CD4-positive, alpha-beta T cell treated with Interleukin-2 at 100 ng/mL for 4 hours (primary cell): ENCODE results near the gene TRDMT1.

Source experiments
- DNase-seq: peaks from one replicate; pipeline ENCODE4 v3.0.0-alpha.2; 2020; ENCODE audit warnings: low spot score

The TRDMT1 gene, protein sequence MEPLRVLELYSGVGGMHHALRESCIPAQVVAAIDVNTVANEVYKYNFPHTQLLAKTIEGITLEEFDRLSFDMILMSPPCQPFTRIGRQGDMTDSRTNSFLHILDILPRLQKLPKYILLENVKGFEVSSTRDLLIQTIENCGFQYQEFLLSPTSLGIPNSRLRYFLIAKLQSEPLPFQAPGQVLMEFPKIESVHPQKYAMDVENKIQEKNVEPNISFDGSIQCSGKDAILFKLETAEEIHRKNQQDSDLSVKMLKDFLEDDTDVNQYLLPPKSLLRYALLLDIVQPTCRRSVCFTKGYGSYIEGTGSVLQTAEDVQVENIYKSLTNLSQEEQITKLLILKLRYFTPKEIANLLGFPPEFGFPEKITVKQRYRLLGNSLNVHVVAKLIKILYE

DNA sequence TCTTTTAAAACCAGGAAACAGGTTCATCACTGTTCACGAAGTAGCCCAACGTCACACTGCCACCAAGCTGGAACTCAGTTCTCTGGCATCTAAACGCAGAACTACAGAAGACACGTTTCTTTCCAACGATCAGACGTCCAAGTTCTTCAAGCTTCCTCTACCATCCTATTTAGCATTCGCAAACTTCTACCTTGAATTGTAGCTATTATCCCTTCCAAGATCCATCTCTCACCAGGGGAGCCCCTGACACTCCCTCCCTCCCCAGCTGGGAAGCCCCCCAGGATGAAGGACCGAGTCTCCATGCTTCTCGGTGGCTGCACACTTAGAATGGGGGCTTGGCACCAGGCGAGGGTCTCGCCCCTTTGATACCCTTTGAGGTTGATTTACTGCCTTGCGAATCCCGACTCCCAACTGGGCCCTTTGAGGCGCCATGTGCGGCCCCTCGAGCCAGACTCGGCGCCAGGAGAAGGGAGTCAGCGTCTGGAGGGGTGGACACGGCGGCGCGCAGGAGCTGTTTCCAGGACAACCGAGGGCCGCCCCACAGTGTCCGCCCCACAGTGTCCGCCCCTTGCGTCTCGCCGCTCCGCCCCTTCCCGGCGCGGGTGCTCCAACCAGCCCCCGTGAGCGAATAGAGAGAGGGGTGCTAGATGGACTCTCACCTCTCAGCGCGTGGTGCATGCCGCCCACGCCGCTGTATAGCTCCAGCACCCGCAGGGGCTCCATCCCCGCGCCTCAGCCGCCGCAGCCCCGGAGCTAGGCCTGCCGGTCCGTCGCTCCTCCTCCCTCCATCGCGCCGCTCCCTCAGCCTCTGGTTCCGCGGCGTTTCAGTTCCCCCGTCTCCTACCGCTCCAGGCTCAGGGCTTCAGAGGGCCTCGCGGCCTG is at the start of gene TRDMT1:
Gene TRDMT1, minus strand, starts transcription at position 761 of the 882 bp plus-strand sequence. Its CDS starts 38 bp downstream, at position 723.
- peak; percentile 78 for DNase-seq

DNA sequence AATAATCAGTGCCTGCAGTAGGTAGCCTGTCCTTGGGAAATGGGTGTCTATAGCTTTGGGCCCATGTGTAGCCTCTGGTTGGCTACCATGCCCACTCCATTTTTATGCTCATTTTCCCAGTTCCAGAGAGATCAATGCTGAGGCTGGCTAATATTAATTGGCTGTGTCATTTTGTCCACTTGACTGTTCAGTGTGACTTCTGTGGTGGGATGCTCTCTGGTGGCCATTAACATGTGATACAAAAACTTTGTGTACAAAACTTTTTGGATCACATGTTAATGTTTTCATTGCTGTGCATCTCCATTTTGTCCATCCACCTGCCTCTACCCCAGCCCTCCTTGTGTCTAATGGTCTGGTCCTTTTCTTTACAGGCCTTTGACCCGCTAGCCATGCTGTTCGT is 49.3 kb upstream of the TRDMT1 start:
- DNase-seq, result no peak

DNA sequence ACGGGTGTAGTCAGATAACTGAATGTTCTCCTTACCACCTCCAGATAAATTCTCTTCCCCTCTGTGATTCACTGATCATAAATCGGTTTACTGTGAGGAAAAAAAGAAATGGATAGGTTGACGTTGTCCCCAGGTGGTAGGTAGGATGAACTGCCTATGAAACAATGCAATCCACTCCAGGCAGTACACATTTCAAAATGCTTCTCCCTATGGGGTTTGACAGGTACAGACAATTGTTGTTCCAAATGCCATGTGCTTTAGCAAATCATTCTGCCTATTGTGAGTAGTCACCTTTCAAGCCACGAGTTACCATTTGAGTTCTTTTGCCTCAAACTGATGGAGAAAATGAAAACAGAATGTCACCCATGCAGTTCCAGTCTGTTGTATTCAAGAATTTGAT is 48.3 kb upstream of the TRDMT1 start:
- peak; percentile 27 for DNase-seq

DNA sequence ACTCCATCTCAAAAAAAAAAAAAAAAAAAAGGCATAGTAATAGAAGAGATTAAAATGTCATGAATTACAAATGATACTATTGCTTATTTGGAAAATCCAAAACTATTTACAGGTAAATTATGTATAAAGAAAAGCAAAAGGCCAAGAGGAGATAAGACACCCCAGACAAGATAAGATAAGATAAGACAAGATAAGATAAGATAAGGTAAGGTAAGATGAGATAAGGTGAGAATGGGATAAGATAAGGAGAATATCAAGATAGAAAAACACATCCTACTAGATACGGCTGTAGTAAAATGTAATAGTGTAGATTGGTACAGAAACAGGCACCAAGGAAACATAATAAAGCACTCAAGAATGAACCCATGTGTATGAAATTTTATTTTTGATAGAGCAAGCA is 47.5 kb upstream of the TRDMT1 start:
- DNase-seq, result no peak

DNA sequence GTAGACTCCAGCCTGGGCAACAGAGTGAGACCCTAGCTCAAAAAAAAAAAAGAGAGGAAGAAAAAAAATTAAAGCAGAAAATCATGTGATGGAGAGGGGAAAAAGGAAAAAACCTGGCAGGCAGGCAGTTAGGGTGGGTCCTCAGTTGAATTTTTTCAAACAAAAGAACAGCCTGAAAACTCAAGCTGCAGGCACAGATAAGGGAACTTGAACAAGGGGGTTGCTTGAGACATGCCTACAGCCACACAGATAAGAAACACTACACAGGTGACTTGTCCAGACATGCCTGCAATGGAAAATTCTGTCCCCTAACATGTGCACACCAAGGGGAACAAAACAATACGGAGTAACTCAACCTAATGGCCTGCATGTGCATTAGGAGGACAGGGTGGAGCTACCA is 45.7 kb upstream of the TRDMT1 start:
- no peak for DNase-seq

DNA sequence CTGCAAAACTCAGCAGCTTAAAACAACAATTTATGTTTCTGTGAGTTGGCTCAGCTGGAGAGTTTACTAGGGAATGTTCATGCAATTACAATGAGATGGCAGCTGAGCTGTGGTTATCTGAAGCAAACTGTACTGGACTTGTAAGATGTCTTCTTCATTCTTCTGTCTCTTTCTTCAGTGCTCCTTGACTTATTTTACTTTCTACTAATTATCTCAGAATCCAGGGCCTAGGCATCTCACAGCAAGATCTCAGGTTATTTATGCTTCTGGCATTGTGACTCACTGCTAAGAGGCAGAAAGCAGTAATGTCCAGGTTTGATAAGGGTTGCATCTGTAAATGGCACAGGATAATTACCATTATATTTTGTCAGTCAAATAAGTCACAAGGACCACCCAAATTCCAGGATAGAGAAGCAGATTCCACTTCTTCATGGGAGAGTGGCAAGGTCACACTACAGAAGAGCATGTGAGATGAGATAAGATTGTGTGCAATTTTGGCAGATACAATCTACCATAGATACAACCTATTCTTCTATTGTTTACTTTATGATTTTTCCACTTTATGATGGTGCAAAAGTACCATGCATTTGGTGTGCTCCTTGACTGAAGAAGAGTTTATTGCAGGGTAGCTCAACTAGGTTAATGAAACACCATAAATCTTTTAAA is 43.4 kb upstream of the TRDMT1 start:
- DNase-seq, result no peak

DNA sequence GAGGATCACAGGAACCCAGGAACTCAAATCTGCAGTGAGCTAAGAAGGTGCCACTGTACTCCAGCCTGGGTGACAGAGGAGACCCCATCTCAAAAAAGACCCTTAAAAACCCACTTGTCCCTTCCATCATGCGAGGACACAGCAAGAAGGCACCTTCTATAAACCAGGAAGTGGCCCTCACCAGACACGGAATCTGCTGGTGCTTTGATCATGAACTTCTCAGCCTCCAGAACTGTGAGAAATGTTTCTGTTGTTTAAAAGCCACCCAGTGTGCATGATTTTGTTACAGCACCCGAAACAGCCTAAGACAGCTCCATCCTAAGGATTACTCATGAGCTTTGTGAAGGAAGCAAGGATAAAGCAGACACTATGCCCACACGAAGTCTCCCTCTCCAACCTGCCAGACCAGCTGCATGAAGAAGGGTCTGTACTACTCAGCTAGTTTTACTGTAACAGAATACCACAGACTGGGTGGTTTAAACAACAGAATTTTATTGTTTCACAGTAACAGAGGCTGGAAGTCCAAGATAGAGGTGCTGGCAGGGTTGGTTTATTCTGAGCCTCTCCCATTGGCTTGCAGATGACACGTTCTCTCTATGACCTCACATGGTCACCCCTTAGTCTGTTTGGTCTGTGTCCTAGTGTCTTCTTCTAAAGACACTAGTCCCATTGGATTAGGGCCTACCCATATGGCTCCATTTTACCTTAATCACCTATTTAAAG is 40.3 kb upstream of the TRDMT1 start:
- no peak for DNase-seq

DNA sequence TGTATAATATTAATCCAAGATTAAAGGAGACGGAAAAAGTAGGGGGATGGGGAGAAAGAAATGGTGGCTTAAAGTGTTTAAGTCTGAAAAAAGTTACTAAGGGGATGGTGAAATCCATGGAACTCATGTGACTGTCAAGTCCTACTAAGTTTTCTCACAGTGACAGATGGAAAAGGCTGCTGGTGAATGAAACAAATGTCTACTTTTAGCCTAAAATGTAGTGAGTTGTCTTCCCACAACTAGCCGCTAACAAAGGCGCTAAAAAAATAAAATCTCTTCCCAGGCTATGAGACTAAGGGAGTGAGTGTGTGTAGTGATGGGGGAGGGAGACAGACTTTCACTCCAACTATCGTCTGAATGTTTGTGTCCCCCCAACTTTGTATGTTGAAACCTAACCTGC is 39.1 kb upstream of the TRDMT1 start:
- no peak for DNase-seq

DNA sequence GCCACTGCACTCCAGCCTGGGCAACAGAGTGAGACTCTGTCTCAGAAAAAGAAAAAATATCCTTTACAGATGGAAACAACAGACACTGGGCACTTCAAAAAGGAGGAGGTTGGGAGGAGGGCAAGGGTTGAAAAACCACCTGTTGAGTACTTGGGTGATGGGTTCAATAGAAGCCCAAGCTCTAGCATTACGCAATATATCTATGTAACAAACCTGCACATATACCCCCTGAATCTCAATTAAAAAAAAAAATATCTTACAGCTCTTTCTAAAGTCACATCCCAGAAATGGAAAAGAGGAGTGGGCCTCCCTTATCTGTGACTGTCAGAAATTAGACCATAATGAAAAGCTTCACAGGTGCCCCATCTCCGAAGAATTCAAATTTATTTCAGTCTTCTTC is 38.6 kb upstream of the TRDMT1 start:
- DNase-seq, result no peak

DNA sequence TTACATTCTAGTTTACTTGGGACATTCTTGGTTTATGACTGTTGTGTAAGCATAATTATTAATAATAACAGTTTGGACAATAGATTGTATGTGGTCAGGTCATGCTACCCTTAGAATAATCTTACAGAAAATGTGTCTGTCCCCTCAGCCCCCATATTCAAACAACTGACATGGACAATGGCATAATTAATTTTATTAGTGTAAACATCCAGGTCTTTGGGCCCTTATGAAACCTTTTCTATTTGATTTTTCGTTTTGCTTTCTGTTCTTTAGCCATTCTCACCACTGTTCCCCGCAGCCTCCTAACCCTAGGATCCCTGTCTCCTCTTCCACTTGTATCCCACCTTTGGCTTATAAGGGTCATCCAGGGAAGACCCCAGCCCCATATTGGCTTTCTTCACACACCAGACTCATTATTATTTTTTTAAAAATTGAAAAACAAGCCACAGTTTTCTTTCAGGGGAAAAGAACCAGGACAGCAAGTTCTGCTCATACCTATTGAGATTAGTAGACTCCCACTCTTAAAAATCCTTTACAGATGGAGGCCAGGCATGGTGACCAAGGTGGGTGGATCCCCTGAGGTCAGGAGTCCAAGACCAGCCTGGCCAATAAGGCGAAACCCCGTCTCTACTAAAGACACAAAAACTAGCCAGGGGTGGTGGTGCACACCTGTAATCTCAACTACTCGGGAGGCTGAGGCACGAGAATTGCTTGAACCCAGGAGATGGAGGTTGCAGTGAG is 38.0 kb upstream of the TRDMT1 start:
- DNase-seq, result peak; percentile 34

DNA sequence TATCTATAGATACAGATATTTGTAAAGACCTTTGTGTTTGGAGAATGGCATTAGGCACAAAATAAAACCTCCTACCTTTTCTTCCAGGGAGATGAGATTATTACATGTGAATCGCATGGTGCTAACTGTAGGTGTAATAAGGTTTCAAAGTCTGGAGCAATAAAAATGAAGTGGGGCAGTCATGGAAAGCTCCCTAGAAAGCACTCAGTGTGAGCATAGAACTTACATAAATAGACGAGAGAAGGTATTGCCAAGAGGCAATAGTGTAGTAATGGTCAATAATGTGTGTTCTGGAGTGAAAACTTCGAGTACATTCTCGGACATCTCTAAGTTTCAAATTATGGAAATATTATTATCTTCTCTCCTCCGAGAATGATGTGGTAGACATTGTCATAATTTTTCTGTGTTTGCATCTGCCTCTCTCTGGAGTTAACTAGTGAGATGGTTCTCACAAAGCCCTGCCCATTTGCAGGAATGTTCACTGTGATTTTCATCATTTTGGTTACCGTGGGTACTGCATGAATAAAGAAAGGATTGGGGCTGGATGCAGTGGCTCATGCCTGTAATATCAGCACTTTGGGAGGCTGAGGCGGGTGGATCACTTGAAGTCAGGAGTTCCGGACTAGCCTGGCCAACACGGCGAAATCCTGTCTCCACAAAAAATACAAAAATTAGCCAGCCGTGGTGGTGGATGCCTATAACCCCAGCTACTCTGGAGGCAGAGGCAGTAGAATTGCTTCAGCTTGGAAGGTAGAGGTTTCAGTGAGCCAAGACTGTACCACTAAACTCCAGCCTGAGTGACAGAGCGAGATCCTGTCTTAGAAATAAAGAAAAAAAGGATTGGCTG is 37.2 kb upstream of the TRDMT1 start:
- peak; percentile 35 for DNase-seq

DNA sequence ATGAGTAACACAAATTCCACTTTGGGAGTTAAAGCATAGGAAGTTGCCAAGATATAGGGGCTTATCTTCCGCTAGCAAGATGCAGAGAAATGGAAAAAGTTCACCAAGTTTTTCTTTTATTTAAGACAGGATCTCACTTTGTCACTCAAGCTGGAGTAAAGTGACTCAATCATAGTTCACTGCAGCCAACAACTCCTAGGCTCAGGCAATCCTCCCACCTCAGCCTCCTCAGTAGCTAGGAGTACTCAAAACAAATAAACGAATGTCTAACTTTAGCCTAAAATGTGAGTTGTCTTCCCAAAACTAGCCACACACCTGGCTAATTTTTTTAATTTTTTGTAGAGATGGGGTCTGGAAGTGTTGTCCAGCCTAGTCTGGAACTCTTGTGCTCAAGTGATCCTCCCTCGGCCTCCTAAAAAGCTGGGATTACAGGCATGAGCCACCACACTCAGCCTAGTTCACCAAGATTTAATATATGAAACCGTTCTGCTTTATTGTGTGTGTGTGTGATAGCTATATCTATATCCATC is 36.5 kb upstream of the TRDMT1 start:
- DNase-seq, result no peak

DNA sequence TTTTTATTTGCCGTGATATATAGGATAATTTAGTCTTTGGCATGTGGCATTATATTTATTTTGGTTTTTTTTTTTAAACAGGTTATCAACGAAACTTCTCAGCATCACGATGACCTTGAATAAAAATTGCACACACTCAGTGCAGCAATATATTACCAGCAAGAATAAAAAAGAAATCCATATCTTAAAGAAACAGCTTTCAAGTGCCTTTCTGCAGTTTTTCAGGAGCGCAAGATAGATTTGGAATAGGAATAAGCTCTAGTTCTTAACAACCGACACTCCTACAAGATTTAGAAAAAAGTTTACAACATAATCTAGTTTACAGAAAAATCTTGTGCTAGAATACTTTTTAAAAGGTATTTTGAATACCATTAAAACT is 35.7 kb upstream of the TRDMT1 start:
- no peak for DNase-seq

DNA sequence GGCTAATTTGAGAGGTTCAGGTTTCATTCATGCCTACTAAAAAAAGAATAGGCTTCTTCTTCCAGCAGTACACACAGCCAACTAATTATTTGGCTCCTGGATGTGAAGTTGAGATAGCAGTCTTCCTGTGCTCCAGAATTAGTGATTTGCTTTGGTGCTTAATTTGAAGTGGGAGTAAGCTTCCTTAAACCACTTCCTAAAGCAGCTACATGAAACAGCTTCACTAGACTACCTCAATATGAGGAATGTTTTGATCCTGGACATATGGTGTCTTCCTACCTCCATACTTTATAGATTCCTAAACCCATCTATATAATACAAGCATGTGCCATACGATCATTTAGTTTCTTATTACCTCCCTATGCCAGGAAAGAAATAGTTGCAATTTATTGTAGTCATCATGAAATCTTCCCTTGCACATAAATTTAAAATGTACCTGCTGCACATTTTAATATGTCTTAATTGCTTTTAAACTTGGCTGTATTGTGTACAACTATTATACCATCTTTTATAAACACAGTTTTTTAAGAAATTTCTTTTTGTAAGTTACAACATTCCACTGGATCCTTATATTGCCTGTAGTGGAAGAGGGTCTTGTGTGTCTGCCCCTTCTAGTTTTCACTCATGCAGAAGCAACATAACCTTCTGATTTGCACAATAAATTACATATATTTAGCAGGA is 35.1 kb upstream of the TRDMT1 start:
- DNase-seq, result no peak

DNA sequence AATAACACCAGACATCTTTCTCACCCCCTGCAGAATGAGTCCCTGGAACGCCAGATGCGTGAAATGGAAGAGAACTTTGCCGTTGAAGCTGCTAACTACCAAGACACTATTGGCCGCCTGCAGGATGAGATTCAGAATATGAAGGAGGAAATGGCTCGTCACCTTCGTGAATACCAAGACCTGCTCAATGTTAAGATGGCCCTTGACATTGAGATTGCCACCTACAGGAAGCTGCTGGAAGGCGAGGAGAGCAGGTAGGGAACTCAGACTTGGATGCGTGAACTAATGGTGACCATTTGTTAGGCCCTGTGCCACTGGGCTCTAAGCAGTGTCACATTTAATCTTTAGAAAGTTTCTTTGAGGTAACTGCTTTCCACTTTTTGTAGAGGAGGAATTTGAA is 33.7 kb upstream of the TRDMT1 start:
- DNase-seq, result peak; percentile 38

DNA sequence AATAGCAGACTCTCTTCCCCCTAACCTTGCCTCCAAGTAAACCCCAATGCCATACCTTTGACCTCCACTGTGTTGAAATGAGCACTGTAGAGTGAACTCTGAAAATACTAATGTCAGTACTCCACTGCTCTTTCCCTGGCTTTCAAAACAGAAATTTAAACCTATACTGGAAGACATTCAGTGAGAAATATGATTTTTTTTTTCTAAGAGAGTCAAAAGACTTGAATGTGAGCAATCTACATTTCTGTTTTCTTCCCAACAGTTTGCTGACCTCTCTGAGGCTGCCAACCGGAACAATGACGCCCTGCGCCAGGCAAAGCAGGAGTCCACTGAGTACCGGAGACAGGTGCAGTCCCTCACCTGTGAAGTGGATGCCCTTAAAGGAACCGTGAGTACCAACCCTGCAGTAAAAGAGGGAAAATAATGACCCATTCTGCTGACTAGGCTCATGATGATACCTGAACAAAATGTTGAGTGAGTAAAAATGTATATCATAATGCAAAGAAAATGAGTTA is 33.0 kb upstream of the TRDMT1 start:
- no peak for DNase-seq

DNA sequence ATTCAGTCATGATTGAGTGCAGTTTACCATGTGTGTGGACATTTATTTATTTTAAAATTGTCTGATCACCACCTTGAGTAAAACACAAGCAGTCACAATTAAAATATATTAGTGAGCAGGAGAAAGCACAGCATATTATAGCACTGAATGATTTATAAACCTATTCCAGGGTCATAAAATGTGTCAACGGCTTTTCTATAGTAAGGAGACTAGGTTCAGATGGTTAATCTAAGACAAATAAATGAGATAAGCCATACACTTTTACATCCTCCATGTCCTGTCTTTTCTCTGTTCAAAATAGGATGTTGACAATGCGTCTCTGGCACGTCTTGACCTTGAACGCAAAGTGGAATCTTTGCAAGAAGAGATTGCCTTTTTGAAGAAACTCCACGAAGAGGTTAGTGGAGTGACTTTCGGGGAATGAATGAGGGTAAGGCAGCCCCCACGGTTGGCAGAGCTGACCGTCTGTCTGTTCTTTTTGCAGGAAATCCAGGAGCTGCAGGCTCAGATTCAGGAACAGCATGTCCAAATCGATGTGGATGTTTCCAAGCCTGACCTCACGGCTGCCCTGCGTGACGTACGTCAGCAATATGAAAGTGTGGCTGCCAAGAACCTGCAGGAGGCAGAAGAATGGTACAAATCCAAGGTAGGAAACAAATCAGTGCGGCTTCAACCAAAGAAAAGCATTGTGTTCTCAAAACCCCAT is 32.0 kb upstream of the TRDMT1 start:
- DNase-seq, result no peak

DNA sequence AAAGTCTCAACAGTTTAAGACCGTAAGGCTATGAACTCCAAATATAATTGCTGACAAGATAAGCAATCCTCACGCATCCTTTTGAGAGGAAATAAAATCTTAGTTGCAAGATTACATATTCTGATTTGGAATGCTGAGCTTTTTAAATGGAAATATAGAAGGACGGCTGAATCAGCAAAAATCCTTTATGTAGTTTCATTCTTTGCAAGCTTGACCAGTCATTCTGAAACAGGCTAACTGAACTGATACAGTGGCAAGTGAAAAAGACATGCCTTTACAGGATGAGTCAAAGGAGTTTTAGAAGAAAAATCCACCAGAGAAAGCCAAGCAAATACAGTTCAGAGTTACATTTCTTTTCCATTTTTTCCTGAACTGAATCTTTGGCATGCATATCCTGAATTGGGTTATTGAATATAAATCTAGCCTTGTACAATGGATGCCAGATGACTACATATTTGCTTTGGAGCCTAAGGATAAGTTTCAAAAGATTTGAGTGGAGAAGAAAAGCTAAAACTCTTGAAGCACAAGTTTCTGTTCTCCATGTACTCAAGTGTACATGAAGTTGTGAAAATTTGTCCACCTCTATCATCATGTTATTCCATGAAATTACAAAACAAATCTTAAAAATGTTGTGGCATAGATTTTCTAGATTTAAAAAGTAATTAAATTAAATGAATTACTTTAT is 30.9 kb upstream of the TRDMT1 start:
- DNase-seq, result no peak
